Urothelium cell line (cell line): Measurements from ENCODE around the gene EARS2.
"Not testable (repeated sequence)": the region's sequence is repeated elsewhere in the genome, so short reads cannot be mapped to it uniquely, and the experiment has no call there.

Experiments used
- DNase-seq: peaks from one replicate; pipeline ENCODE4 v3.0.0; 2011; ENCODE audit warnings: low spot score, mixed read lengths
- FAIRE-seq: peaks from 2 replicates; lab custom pipeline; 2011; peaks lifted over from hg19 to GRCh38; lab: Jason Lieb, UNC

EARS2 gene

GRCh38 chr16:23485841-23486240, 71.3 kb downstream of the EARS2 start:
- DNase-seq, result no peak

DNA sequence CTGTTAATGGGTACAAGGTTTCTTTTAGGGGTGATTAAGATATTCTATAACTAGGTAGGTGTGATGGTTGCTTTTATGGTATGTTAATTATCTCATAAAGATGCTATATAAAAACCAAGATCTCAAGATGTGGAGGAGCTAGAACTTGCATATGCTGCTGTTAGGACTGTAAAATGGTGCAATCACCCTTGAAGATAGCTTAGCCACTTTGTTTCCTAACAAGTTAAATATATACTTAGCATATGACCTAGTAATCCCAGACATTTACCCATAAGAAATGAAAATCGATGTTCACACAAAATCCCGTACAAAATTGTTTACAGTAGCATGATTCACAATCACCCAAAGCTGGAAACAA, 71.9 kb downstream of the EARS2 start:
- DNase-seq (no peak), FAIRE-seq (no peak)

More at GRCh38 chr16:23485841-23486240, 71.3 kb downstream of the EARS2 start:
- no peak for FAIRE-seq

- FAIRE-seq (no peak), DNase-seq (no peak)
Observed at GRCh38 chr16:23484510-23485256, 72.5 kb downstream of the EARS2 start.

DNA sequence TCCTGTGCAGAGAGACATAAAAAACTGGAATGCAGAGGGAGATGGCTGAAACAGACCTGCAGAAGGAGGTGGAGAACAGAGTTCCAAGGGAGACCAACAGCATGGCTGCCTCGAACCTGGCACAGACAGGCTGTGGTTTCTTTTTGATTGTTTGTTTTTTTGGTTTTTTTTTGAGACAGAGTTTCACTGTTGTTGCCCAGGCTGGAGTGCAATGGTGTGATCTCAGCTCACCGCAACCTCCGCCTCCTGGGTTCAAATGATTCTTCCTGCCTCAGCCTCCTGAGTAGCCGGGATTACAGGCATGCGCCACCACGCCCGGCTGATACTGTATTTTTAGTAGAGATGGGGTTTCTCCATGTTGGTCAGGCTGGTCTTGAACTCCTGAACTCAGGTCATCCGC, 73.7 kb downstream of the EARS2 start:
- DNase-seq, FAIRE-seq: not testable (repeated sequence)

GRCh38 chr16:23482778-23483177, 74.4 kb downstream of the EARS2 start:
- DNase-seq, result no peak
- FAIRE-seq, result no peak

DNA sequence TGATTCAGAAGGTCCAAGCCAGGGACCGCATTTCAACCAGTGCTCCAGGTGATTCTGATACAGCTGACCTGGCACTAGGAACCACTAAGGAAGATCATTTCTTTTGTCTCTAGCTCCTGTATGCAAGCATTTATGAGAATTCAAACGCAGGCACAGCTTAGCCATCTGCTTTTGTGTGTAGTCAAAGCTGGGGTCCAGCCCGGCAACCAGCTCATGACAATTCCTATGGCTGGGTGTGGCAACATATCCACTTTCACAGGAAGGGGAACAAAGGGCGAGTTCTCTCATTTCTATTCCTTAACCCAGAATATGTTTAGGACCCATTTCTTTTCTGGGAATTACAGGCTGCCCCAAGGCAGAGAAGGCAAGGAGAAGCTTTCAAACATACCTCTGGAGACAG, 76.9 kb downstream of the EARS2 start:
- DNase-seq (no peak), FAIRE-seq (no peak)

DNA sequence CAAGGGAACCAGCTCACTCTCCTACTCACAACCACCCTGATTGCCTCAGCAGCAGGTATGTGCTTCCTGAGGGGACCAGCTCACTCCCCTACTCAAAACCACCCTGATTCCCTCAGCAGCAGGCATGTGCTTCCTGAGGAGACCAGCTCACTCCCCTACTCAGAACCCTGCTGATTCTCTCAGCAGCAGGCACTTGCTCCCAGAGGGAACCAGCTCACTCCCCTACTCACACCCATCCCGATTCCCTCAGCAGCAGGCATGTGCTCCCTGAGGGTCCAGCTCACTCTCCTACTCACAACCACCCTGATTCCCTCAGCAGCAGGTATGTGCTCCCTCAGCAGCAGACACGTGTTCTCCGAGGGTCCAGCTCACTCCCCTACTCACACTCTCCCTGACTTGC, 78.0 kb downstream of the EARS2 start:
- FAIRE-seq, result no peak
- no peak for DNase-seq

- DNase-seq (no peak), FAIRE-seq (no peak)
Observed at GRCh38 chr16:23478566-23478965, 78.6 kb downstream of the EARS2 start.

- DNase-seq, result no peak
- FAIRE-seq, result no peak
Observed at GRCh38 chr16:23476289-23476688, 80.9 kb downstream of the EARS2 start.
